GM18517 (cell line): Measurements from ENCODE around the gene ADAT2.

Experiments used
- ATAC-seq: cut with Tn5 transposase; IDR thresholded peaks from one replicate; pipeline ENCODE4 v1.9.1; 2021; ENCODE audit warnings: mild to moderate bottlenecking, moderate library complexity; ENCODE audit not compliant: unreplicated experiment

Gene ADAT2

GRCh38 chr6:143399176-143399575 is 51.3 kb downstream of the ADAT2 start:
- no peak for ATAC-seq

- ATAC-seq, result no peak
Observed at GRCh38 chr6:143397227-143398222, 53.0 kb downstream of the ADAT2 start.

GRCh38 chr6:143396497-143397226 is 53.8 kb downstream of the ADAT2 start:
- no peak for ATAC-seq

GRCh38 chr6:143395699-143396098 is 54.8 kb downstream of the ADAT2 start:
- ATAC-seq, result no peak

- no peak for ATAC-seq
Observed at GRCh38 chr6:143394389-143394788, 56.1 kb downstream of the ADAT2 start.

GRCh38 chr6:143390278-143390677 is 60.2 kb downstream of the ADAT2 start:
- ATAC-seq, result no peak

GRCh38 chr6:143385636-143386035 is 64.9 kb downstream of the ADAT2 start:
- ATAC-seq, result no peak

GRCh38 chr6:143376861-143377260 is 73.6 kb downstream of the ADAT2 start:
- no peak for ATAC-seq

GRCh38 chr6:143376375-143376774 is 74.1 kb downstream of the ADAT2 start:
- ATAC-seq, result no peak

- ATAC-seq, result no peak
Observed at GRCh38 chr6:143375022-143375585, 75.4 kb downstream of the ADAT2 start.

- ATAC-seq, result no peak
Observed at GRCh38 chr6:143374014-143374413, 76.5 kb downstream of the ADAT2 start.
